Transverse colon (tissue), 3 donors: Measurements from ENCODE around the gene LRRC3C.

Experiments used
- POLR2A ChIP-seq: fragments of 450-650 bp; IDR thresholded peaks from one replicate; pipeline ENCODE4 v1.6.1; 2016; ENCODE audit warnings: antibody characterized with exemption, mild to moderate bottlenecking, moderate library complexity
- TF ChIP-seq, protein P1 (sequence below), 5 experiments: fragments of 200-600 bp in 3 of 5; fragments of 450-650 bp in 2 of 5; sonication (generic) in 3 of 5; IDR thresholded peaks; 1 replicate in 2 of 5; 2 replicates in 3 of 5; pipeline ENCODE4 v1.5.1; 2016 to 2017; ENCODE audit warnings: antibody characterized with exemption in 5 of 5, inconsistent platforms in 3 of 5, mild to moderate bottlenecking in 2 of 5, moderate library complexity in 1 of 5

DNA sequence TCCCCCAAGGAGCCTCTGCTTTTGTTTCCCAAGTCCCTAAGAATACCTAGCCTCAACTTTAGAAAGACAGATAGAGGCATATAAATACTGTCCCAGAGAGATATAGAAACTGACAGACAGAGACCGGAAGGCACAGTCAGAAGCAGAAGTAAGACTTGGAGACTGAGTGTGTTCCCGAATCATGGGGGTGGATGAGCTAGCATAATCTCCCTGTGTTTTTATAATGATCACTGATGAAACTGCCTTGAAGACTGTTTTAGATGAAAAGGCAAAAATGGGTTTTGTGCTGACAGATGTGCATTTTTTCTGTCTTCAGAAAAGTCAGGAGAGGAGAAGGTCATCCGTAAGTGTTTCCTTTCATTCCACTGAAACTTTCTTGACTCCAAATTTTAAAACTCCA is 44.7 kb downstream of the LRRC3C start:
- TF ChIP-seq, protein P1, sequence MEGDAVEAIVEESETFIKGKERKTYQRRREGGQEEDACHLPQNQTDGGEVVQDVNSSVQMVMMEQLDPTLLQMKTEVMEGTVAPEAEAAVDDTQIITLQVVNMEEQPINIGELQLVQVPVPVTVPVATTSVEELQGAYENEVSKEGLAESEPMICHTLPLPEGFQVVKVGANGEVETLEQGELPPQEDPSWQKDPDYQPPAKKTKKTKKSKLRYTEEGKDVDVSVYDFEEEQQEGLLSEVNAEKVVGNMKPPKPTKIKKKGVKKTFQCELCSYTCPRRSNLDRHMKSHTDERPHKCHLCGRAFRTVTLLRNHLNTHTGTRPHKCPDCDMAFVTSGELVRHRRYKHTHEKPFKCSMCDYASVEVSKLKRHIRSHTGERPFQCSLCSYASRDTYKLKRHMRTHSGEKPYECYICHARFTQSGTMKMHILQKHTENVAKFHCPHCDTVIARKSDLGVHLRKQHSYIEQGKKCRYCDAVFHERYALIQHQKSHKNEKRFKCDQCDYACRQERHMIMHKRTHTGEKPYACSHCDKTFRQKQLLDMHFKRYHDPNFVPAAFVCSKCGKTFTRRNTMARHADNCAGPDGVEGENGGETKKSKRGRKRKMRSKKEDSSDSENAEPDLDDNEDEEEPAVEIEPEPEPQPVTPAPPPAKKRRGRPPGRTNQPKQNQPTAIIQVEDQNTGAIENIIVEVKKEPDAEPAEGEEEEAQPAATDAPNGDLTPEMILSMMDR (IDR thresholded peaks at IDR 0.05) = no peak
- no peak for TF ChIP-seq POLR2A
